Activated naive CD4-positive, alpha-beta T cell treated with Interleukin-2 at 50 U/mL for 16 hours (primary cell): ENCODE data around the gene ZNF778.
"Not testable (repeated sequence)": the region's sequence is repeated elsewhere in the genome, so short reads cannot be mapped to it uniquely, and the experiment has no call there.

Source experiments
- DNase-seq: peaks from one replicate; pipeline ENCODE4 v3.0.0-alpha.2; 2020

ZNF778 gene

GRCh38 chr16:89219365-89219764, 1.9 kb downstream of the ZNF778 start:
- DNase-seq, result no peak

GRCh38 chr16:89221604-89222003, 4.1 kb downstream of the ZNF778 start:
- DNase-seq, result no peak

- no peak for DNase-seq
These were observed 5.4 kb downstream of the ZNF778 start for GRCh38 chr16:89222931-89223330.

- no peak for DNase-seq
These were observed 7.2 kb downstream of the ZNF778 start for GRCh38 chr16:89224665-89225064.

GRCh38 chr16:89230255-89230654, 12.8 kb downstream of the ZNF778 start:
- DNase-seq, result no peak

GRCh38 chr16:89232107-89232506, 14.6 kb downstream of the ZNF778 start:
- no peak for DNase-seq

GRCh38 chr16:89233678-89234490, 16.4 kb downstream of the ZNF778 start:
- no peak for DNase-seq

GRCh38 chr16:89237733-89238132, 20.2 kb downstream of the ZNF778 start:
- no peak for DNase-seq

- peak; percentile 78 for DNase-seq
These were observed 23.9 kb downstream of the ZNF778 start for GRCh38 chr16:89241187-89242007.

- DNase-seq, result no peak
These were observed 25.3 kb downstream of the ZNF778 start for GRCh38 chr16:89242795-89243200.

GRCh38 chr16:89243664-89244063, 26.2 kb downstream of the ZNF778 start:
- DNase-seq, result no peak

- DNase-seq, result not testable (repeated sequence)
These were observed 26.8 kb downstream of the ZNF778 start for GRCh38 chr16:89244264-89244663.

GRCh38 chr16:89244754-89245153, 27.3 kb downstream of the ZNF778 start:
- DNase-seq, result no peak

GRCh38 chr16:89246383-89246902, 28.9 kb downstream of the ZNF778 start:
- DNase-seq, result no peak

GRCh38 chr16:89246903-89247733, 29.6 kb downstream of the ZNF778 start:
- DNase-seq, result peak; percentile 92

GRCh38 chr16:89247734-89248075, 30.2 kb downstream of the ZNF778 start:
- not testable (repeated sequence) for DNase-seq

GRCh38 chr16:89248196-89248982, 30.9 kb downstream of the ZNF778 start:
- no peak for DNase-seq

GRCh38 chr16:89253548-89254287, 36.2 kb downstream of the ZNF778 start:
- no peak for DNase-seq

- peak; percentile 83 for DNase-seq
These were observed 39.2 kb downstream of the ZNF778 start for GRCh38 chr16:89256651-89257254.

GRCh38 chr16:89257281-89257731, 39.8 kb downstream of the ZNF778 start:
- DNase-seq, result no peak
